GM12878 (cell line): Measurements from ENCODE around the gene KIF25. TPM values are rescaled to one million over a fixed set of nuclear protein-coding genes. Genes with fewer than 3 reads are reported as not detected.

ENCODE experiments used
- ATAC-seq: fragments of 200-7000 bp; cut with Tn5 transposase; 3 replicates; pipeline ENCODE4 v1.9.1; 2020; ENCODE audit warnings: mild to moderate bottlenecking, moderate library complexity
- BruUV-seq: library from RNA; stranded (reverse); fragments of 400-500 nt; replicated peaks from 2 replicates; lab custom pipeline; 2021; lab: Mats Ljungman, UMichigan
- CTCF ChIA-PET: fragments of 300-600 bp; sonication (Branson Sonifier 250); formaldehyde crosslinking; extraction: SDS; loops from one replicate; lab custom pipeline; 2021; ENCODE audit warnings: inconsistent platforms; lab: Yijun Ruan, JAX
- POLR2A ChIA-PET: fragments of 350-600 bp; formaldehyde crosslinking; extraction: SDS; loops from one replicate; lab custom pipeline; 2021; ENCODE audit warnings: inconsistent platforms; lab: Charles Lee
- RAD21 ChIA-PET: fragments of 300-600 bp; sonication (Branson Sonifier 250); formaldehyde crosslinking; loops from one replicate; lab custom pipeline; 2023; ENCODE audit warnings: antibody characterized with exemption; ENCODE audit not compliant: unreplicated experiment; lab: Charles Lee
- SMC1A ChIA-PET: fragments of 300-600 bp; sonication (Branson Sonifier 250); formaldehyde crosslinking; loops from one replicate; lab custom pipeline; 2023; ENCODE audit not compliant: unreplicated experiment, uncharacterized antibody; lab: Charles Lee
- DNase-seq: peaks from one replicate; pipeline ENCODE4 v3.0.0-alpha.2; 2011; ENCODE audit warnings: low read depth, low spot score
- FAIRE-seq: peaks from 3 replicates; lab custom pipeline; 2011; peaks lifted over from hg19 to GRCh38; lab: Jason Lieb, UNC
- H2AFZ ChIP-seq: 2 replicates; pipeline ENCODE4 v1.6.0; 2011; ENCODE audit warnings: low read depth, low read length, control low read depth; ENCODE audit not compliant: control insufficient read depth
- H3K27ac ChIP-seq: 2 replicates; pipeline ENCODE4 v1.5.1; 2011; ENCODE audit warnings: control low read depth; ENCODE audit not compliant: control insufficient read depth, insufficient read depth
- H3K27me3 ChIP-seq, 2 experiments: replicated peaks in 1 of 2; 2 replicates each; pipeline versions ENCODE4 v1.6.0 to v1.6.1; 2011; ENCODE audit warnings: low read length in 1 of 2; ENCODE audit not compliant: control insufficient read depth in 2 of 2, insufficient read depth in 2 of 2
- H3K36me3 ChIP-seq, 2 experiments: 2 replicates each; pipeline ENCODE4 v1.5.1; 2011; ENCODE audit warnings: low read length in 1 of 2; ENCODE audit not compliant: control insufficient read depth in 2 of 2, insufficient read depth in 2 of 2
- H3K4me1 ChIP-seq: 2 replicates; pipeline ENCODE4 v1.6.1; 2011; ENCODE audit warnings: mild to moderate bottlenecking, low read length, moderate library complexity, mixed read lengths; ENCODE audit not compliant: control insufficient read depth, insufficient read depth
- H3K4me2 ChIP-seq: 2 replicates; pipeline ENCODE4 v1.6.0; 2011; ENCODE audit warnings: control low read depth; ENCODE audit not compliant: control insufficient read depth, insufficient read depth
- H3K4me3 ChIP-seq: fragments of 200-600 bp; sonication (generic); 2 replicates; pipeline ENCODE4 v1.5.1; 2016
- H3K79me2 ChIP-seq: 2 replicates; pipeline ENCODE4 v1.6.0; 2011; ENCODE audit warnings: low read length; ENCODE audit not compliant: control insufficient read depth, insufficient read depth
- H3K9ac ChIP-seq: 2 replicates; pipeline ENCODE4 v1.8.0; 2011; ENCODE audit warnings: low read length, control low read depth, mixed read lengths; ENCODE audit not compliant: control insufficient read depth, insufficient read depth
- H3K9me3 ChIP-seq: replicated peaks from 3 replicates; pipeline ENCODE4 v1.5.1; 2011; ENCODE audit warnings: mild to moderate bottlenecking, low read length; ENCODE audit not compliant: control insufficient read depth, insufficient read depth
- H4K20me1 ChIP-seq: 2 replicates; pipeline ENCODE4 v1.6.0; 2011; ENCODE audit not compliant: control insufficient read depth, insufficient read depth
- BHLHE40 ChIP-seq, 2 experiments: fragments of 450-650 bp in 1 of 2; IDR thresholded peaks; 2 replicates each; pipeline ENCODE4 v1.6.1; 2011 to 2017; ENCODE audit warnings: low read depth in 2 of 2, borderline replicate concordance in 1 of 2, improper control_type of control experiment in 1 of 2, low read length in 1 of 2, mild to moderate bottlenecking in 1 of 2
- CBFB ChIP-seq: IDR thresholded peaks from 2 replicates; pipeline ENCODE4 v1.6.1; 2016; ENCODE audit warnings: antibody characterized with exemption, low read depth
- CBX5 ChIP-seq: sonication (generic); IDR thresholded peaks from 2 replicates; pipeline ENCODE4 v1.6.1; 2016; ENCODE audit warnings: low read depth, moderate library complexity, mild to moderate bottlenecking, inconsistent platforms
- EP300 ChIP-seq, 2 experiments: fragments of 150-350 bp in 1 of 2; IDR thresholded peaks; 2 replicates each; pipeline ENCODE4 v1.6.1; 2011 to 2012; ENCODE audit warnings: low read depth in 2 of 2, low read length in 2 of 2, borderline replicate concordance in 1 of 2, improper control_type of control experiment in 1 of 2, inconsistent platforms in 1 of 2; ENCODE audit not compliant: control insufficient read depth in 1 of 2
- MYC ChIP-seq: IDR thresholded peaks from 2 replicates; pipeline ENCODE4 v1.6.1; 2011; ENCODE audit warnings: mild to moderate bottlenecking, low read length, moderate library complexity, inconsistent platforms; ENCODE audit not compliant: insufficient read depth, insufficient replicate concordance, insufficient read length, severe bottlenecking
- NR2F1 ChIP-seq: fragments of 450-650 bp; conservative IDR thresholded peaks from 2 replicates; pipeline ENCODE4 v1.6.1; 2017; ENCODE audit warnings: mild to moderate bottlenecking
- NRF1 ChIP-seq: conservative IDR thresholded peaks from 2 replicates; pipeline ENCODE4 v1.6.1; 2011; ENCODE audit warnings: mild to moderate bottlenecking, low read depth, low read length, improper control_type of control experiment
- RAD21 ChIP-seq: IDR thresholded peaks from 2 replicates; pipeline ENCODE4 v1.6.1; 2011; ENCODE audit warnings: mild to moderate bottlenecking, low read depth, low read length, moderate library complexity; ENCODE audit not compliant: insufficient read depth
- RFX5 ChIP-seq: IDR thresholded peaks from 2 replicates; pipeline ENCODE4 v1.6.1; 2011; ENCODE audit warnings: low read depth, low read length, improper control_type of control experiment
- RUNX3 ChIP-seq: IDR thresholded peaks from 2 replicates; pipeline ENCODE4 v1.6.1; 2012; ENCODE audit warnings: low read length, inconsistent platforms
- SMAD1 ChIP-seq: fragments of 450-650 bp; IDR thresholded peaks from 2 replicates; pipeline ENCODE4 v1.6.1; 2018; ENCODE audit warnings: mild to moderate bottlenecking, low read depth; ENCODE audit not compliant: partially characterized antibody
- SP1 ChIP-seq: IDR thresholded peaks from one replicate; pipeline ENCODE4 v1.6.1; 2011; ENCODE audit warnings: low read depth, low read length
- SPI1 ChIP-seq: IDR thresholded peaks from 2 replicates; pipeline ENCODE4 v1.6.1; 2011; ENCODE audit warnings: low read depth, mild to moderate bottlenecking, low read length, moderate library complexity, borderline replicate concordance; ENCODE audit not compliant: insufficient read depth
- SREBF1 ChIP-seq: IDR thresholded peaks from 2 replicates; pipeline ENCODE4 v1.6.1; 2012; ENCODE audit warnings: mild to moderate bottlenecking, low read length
- STAT3 ChIP-seq: IDR thresholded peaks from 2 replicates; pipeline ENCODE4 v1.6.1; 2011; ENCODE audit warnings: low read depth, low read length, improper control_type of control experiment
- TBL1XR1 ChIP-seq: IDR thresholded peaks from 2 replicates; pipeline ENCODE4 v1.6.1; 2012; ENCODE audit warnings: low read depth, low read length, improper control_type of control experiment
- ZNF274 ChIP-seq: IDR thresholded peaks from one replicate; pipeline ENCODE4 v1.8.0; 2011; ENCODE audit not compliant: insufficient read length, insufficient read depth
- WGBS: methylation state at CpG from one replicate; pipeline ENCODE4 v1.1.6; 2016; ENCODE audit warnings: low lambda C conversion rate; ENCODE audit not compliant: insufficient replicate concordance, insufficient coverage; ENCODE audit errors: missing lambda C conversion rate; 5-methylcytosine and 5-hydroxymethylcytosine counted together
- in situ Hi-C: fragments of 300-500 bp; cut with MboI; formaldehyde crosslinking; loops from 9 replicates; pipeline ENCODE4 v1.14.3; 2018; ENCODE audit warnings: mixed read lengths
- intact Hi-C: fragments of 100-400 bp; cut with micrococcal nuclease; formaldehyde crosslinking; loops from one replicate; pipeline ENCODE4 v1.14.2; 2022; ENCODE audit not compliant: unreplicated experiment
- polyA plus RNA-seq, 11 experiments: library from polyadenylated mRNA; depleted of rRNA in 4 of 11; unstranded in 6 of 11; stranded (reverse) in 5 of 11; fragments of >200 nt; fragmentation: Nextera tagmentation in 4 of 11; fragmentation: Illumina TruSeq in 1 of 11; extraction: Ambion mirVana in 4 of 11; extraction: Trizol in 1 of 11; gene quantifications; 1 replicate in 1 of 11; 2 replicates in 10 of 11; pipeline versions ENCODE4 v1.2.1 to v1.2.3, GENCODE V29; 2011 to 2016; ENCODE audit warnings: inconsistent platforms in 2 of 11, missing spikeins in 2 of 11, low read depth in 1 of 11
- total RNA-seq, 4 experiments: library from RNA; depleted of rRNA in 3 of 4; stranded (reverse); fragments of >200 nt in 3 of 4; fragmentation: Illumina TruSeq in 1 of 4; extraction: Trizol in 1 of 4; gene quantifications; 2 replicates each; pipeline versions ENCODE4 v1.2.1 to v1.2.3, GENCODE V29; 2013 to 2021
- TF ChIP-seq, protein P1 (sequence below): fragments of 450-650 bp; formaldehyde crosslinking; IDR thresholded peaks from 2 replicates; pipeline ENCODE4 v1.5.0; 2022; ENCODE audit warnings: mild to moderate bottlenecking, missing genetic modification characterization
- TF ChIP-seq, protein P2 (sequence below): fragments of 450-650 bp; IDR thresholded peaks from 2 replicates; pipeline ENCODE4 v1.6.1; 2014; ENCODE audit warnings: mild to moderate bottlenecking

KIF25 gene
- total and polyA plus RNA-seq, 10 of the 15 experiments (the other 5 are each of a cell fraction or from before 2014, with no cell fraction given), result not detected

GRCh38 chr6:167998215-167998614 is 744 bp downstream of the KIF25 start:
- ChIA-PET RAD21 (no interaction called here), CTCF (no interaction called here), SMC1A (no interaction called here), POLR2A (no interaction called here)
- ATAC-seq (no peak), DNase-seq (no peak), FAIRE-seq (no peak)
- no TSS peak for BruUV-seq
- H3K79me2 ChIP-seq, result no peaks in the 10 kb centered on the region
- WGBS, result 56% methylated on average over 5 of the region's 5 CpGs
- H3K9me3 ChIP-seq, result no peaks in the 10 kb centered on the region
- intact Hi-C loops (no loop called here), in situ Hi-C loops (no loop called here)
- H3K27ac ChIP-seq, result no peak overlapping the region
- H2AFZ ChIP-seq, result no peak overlapping the region
- H3K9ac ChIP-seq, result no peak overlapping the region
- no peak overlapping the region for H3K4me2 ChIP-seq
- H3K4me3 ChIP-seq, result no peak overlapping the region
- H4K20me1 ChIP-seq, result no peaks in the 10 kb centered on the region
- no peaks in the 10 kb centered on the region for H3K27me3 ChIP-seq
- no peaks in the 10 kb centered on the region for H3K4me1 ChIP-seq
- H3K36me3 ChIP-seq, result no peaks in the 10 kb centered on the region
- TF ChIP-seq, protein P1, sequence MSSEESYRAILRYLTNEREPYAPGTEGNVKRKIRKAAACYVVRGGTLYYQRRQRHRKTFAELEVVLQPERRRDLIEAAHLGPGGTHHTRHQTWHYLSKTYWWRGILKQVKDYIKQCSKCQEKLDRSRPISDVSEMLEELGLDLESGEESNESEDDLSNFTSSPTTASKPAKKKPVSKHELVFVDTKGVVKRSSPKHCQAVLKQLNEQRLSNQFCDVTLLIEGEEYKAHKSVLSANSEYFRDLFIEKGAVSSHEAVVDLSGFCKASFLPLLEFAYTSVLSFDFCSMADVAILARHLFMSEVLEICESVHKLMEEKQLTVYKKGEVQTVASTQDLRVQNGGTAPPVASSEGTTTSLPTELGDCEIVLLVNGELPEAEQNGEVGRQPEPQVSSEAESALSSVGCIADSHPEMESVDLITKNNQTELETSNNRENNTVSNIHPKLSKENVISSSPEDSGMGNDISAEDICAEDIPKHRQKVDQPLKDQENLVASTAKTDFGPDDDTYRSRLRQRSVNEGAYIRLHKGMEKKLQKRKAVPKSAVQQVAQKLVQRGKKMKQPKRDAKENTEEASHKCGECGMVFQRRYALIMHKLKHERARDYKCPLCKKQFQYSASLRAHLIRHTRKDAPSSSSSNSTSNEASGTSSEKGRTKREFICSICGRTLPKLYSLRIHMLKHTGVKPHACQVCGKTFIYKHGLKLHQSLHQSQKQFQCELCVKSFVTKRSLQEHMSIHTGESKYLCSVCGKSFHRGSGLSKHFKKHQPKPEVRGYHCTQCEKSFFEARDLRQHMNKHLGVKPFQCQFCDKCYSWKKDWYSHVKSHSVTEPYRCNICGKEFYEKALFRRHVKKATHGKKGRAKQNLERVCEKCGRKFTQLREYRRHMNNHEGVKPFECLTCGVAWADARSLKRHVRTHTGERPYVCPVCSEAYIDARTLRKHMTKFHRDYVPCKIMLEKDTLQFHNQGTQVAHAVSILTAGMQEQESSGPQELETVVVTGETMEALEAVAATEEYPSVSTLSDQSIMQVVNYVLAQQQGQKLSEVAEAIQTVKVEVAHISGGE (CRISPR knock-in tag), result no peak
- TF ChIP-seq ZNF274 (no peak), RUNX3 (no peak), SPI1 (no peak), CBFB (no peak), NRF1 (no peak), NR2F1 (no peak), RAD21 (no peak), RFX5 (no peak), BHLHE40 (IDR thresholded peaks at IDR 0.05; ENCODE audit: borderline replicate concordance in 1 of 2, low read depth in 2 of 2, low read length in 1 of 2) (no peak), TBL1XR1 (no peak), MYC (no peak), SMAD1 (no peak), SREBF1 (no peak), EP300 (IDR thresholded peaks at IDR 0.05; ENCODE audit: borderline replicate concordance in 1 of 2, control insufficient read depth in 1 of 2, low read depth in 2 of 2, low read length in 2 of 2) (no peak), STAT3 (no peak), CBX5 (no peak), SP1 (no peak)
- TF ChIP-seq, protein P2, sequence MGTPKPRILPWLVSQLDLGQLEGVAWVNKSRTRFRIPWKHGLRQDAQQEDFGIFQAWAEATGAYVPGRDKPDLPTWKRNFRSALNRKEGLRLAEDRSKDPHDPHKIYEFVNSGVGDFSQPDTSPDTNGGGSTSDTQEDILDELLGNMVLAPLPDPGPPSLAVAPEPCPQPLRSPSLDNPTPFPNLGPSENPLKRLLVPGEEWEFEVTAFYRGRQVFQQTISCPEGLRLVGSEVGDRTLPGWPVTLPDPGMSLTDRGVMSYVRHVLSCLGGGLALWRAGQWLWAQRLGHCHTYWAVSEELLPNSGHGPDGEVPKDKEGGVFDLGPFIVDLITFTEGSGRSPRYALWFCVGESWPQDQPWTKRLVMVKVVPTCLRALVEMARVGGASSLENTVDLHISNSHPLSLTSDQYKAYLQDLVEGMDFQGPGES, result no peak
